IMR-90 (cell line): ENCODE data around the gene ADGRG2. TPM values are rescaled to one million over a fixed set of nuclear protein-coding genes. Genes with fewer than 3 reads are reported as not detected.

Source experiments
- ATAC-seq: fragments of 200-7000 bp; cut with Tn5 transposase; 2 replicates; pipeline ENCODE4 v1.9.1; 2020; ENCODE audit warnings: low read depth, mild to moderate bottlenecking, moderate library complexity
- BruUV-seq: library from RNA; stranded (reverse); fragments of 400-500 nt; replicated peaks from 2 replicates; lab custom pipeline; 2021; lab: Mats Ljungman, UMichigan
- CTCF ChIA-PET: fragments of 300-600 bp; formaldehyde crosslinking; extraction: SDS; loops from one replicate; lab custom pipeline; 2021; ENCODE audit warnings: antibody characterized with exemption; lab: Yijun Ruan, JAX
- POLR2A ChIA-PET: fragments of 300-600 bp; sonication (Branson Sonifier 250); formaldehyde crosslinking; loops from one replicate; lab custom pipeline; 2022; ENCODE audit warnings: antibody characterized with exemption; ENCODE audit not compliant: unreplicated experiment; lab: Charles Lee
- DNase-seq: peaks from one replicate; pipeline ENCODE4 v3.0.0; 2013
- H2AFZ ChIP-seq: replicated peaks from 2 replicates; pipeline ENCODE3; 2013; ENCODE audit warnings: low read length, mild to moderate bottlenecking; ENCODE audit not compliant: poor library complexity
- H2AK5ac ChIP-seq: 2 replicates; pipeline ENCODE4 v1.6.1; 2013; ENCODE audit warnings: low read depth, low read length, inconsistent platforms
- H2AK9ac ChIP-seq: replicated peaks from 2 replicates; pipeline ENCODE3; 2013; ENCODE audit warnings: mild to moderate bottlenecking, low read depth, low read length, moderate library complexity; ENCODE audit not compliant: poor library complexity
- H2BK120ac ChIP-seq: 2 replicates; pipeline ENCODE4 v1.6.1; 2013; ENCODE audit warnings: low read depth, low read length, inconsistent platforms
- H2BK15ac ChIP-seq: 3 replicates; pipeline ENCODE4 v1.6.1; 2013; ENCODE audit warnings: low read depth, low read length, inconsistent platforms
- H2BK20ac ChIP-seq: 2 replicates; pipeline ENCODE4 v1.6.1; 2013; ENCODE audit warnings: low read depth, mild to moderate bottlenecking, inconsistent platforms, low read length, moderate library complexity
- H2BK5ac ChIP-seq: 2 replicates; pipeline ENCODE4 v1.6.1; 2013; ENCODE audit warnings: mild to moderate bottlenecking, low read depth, low read length, inconsistent platforms; ENCODE audit not compliant: poor library complexity, severe bottlenecking
- H3K14ac ChIP-seq: replicated peaks from 2 replicates; pipeline ENCODE4 v1.6.1; 2013; ENCODE audit warnings: low read depth, low read length, inconsistent platforms
- H3K18ac ChIP-seq: 2 replicates; pipeline ENCODE4 v1.6.1; 2013; ENCODE audit warnings: low read depth, low read length, control low read depth
- H3K23ac ChIP-seq: 2 replicates; pipeline ENCODE4 v1.6.1; 2013; ENCODE audit warnings: low read depth, low read length, inconsistent platforms
- H3K27ac ChIP-seq: 2 replicates; pipeline ENCODE4 v1.5.1; 2013; ENCODE audit warnings: mild to moderate bottlenecking, control low read depth, low read length; ENCODE audit not compliant: insufficient read depth
- H3K27me3 ChIP-seq: 2 replicates; pipeline ENCODE4 v1.6.1; 2013; ENCODE audit warnings: low read length; ENCODE audit not compliant: control insufficient read depth, insufficient read depth
- H3K36me3 ChIP-seq: 2 replicates; pipeline ENCODE4 v1.6.1; 2013; ENCODE audit warnings: low read length, mixed read lengths; ENCODE audit not compliant: control insufficient read depth, insufficient read depth
- H3K4ac ChIP-seq: 2 replicates; pipeline ENCODE4 v1.6.1; 2013; ENCODE audit warnings: low read depth, low read length, inconsistent platforms
- H3K4me1 ChIP-seq: 2 replicates; pipeline ENCODE4 v1.6.1; 2013; ENCODE audit warnings: low read length, mixed read lengths; ENCODE audit not compliant: control insufficient read depth, insufficient read depth
- H3K4me2 ChIP-seq: 2 replicates; pipeline ENCODE4 v1.6.1; 2013; ENCODE audit warnings: low read depth, mild to moderate bottlenecking, control low read depth, low read length, moderate library complexity
- H3K4me3 ChIP-seq: 2 replicates; pipeline ENCODE4 v1.5.1; 2013; ENCODE audit warnings: low read depth, mild to moderate bottlenecking, control low read depth, low read length, moderate library complexity; ENCODE audit not compliant: insufficient read depth
- H3K56ac ChIP-seq: 2 replicates; pipeline ENCODE4 v1.6.1; 2013; ENCODE audit warnings: low read length, inconsistent platforms; ENCODE audit not compliant: insufficient read depth; ENCODE audit errors: extremely low read depth
- H3K79me1 ChIP-seq, 2 experiments: 2 replicates each; pipeline ENCODE4 v1.6.1; 2013; ENCODE audit warnings: low read length in 2 of 2, inconsistent platforms in 1 of 2, low read depth in 1 of 2
- H3K9ac ChIP-seq: 2 replicates; pipeline ENCODE4 v1.6.1; 2013; ENCODE audit warnings: low read depth, low read length, control low read depth
- H3K9me1 ChIP-seq: 2 replicates; pipeline ENCODE4 v1.6.1; 2013; ENCODE audit warnings: low read length, inconsistent platforms; ENCODE audit not compliant: insufficient read depth
- H3K9me3 ChIP-seq: 2 replicates; pipeline ENCODE4 v1.6.1; 2013; ENCODE audit warnings: low read length; ENCODE audit not compliant: control insufficient read depth, insufficient read depth
- H4K20me1 ChIP-seq: 2 replicates; pipeline ENCODE4 v1.6.1; 2013; ENCODE audit warnings: low read length, inconsistent platforms; ENCODE audit not compliant: insufficient read depth
- H4K5ac ChIP-seq: 2 replicates; pipeline ENCODE4 v1.6.1; 2013; ENCODE audit warnings: mild to moderate bottlenecking, low read depth, low read length, control low read depth
- H4K8ac ChIP-seq, 2 experiments: 2 replicates each; pipeline ENCODE4 v1.6.1; 2013; ENCODE audit warnings: low read depth in 2 of 2, low read length in 2 of 2, control low read depth in 1 of 2, inconsistent platforms in 1 of 2
- H4K91ac ChIP-seq: 2 replicates; pipeline ENCODE4 v1.6.1; 2013; ENCODE audit warnings: low read depth, low read length, inconsistent platforms; ENCODE audit not compliant: insufficient read depth
- BHLHE40 ChIP-seq: fragments of 150-350 bp; IDR thresholded peaks from 2 replicates; pipeline ENCODE4 v1.6.1; 2016; ENCODE audit warnings: mild to moderate bottlenecking, low read depth, low read length
- CEBPB ChIP-seq: IDR thresholded peaks from 2 replicates; pipeline ENCODE4 v1.6.1; 2012; ENCODE audit warnings: low read depth, low read length, improper control_type of control experiment
- CHD1 ChIP-seq: IDR thresholded peaks from 2 replicates; pipeline ENCODE4 v1.6.1; 2012; ENCODE audit warnings: low read depth, low read length, improper control_type of control experiment
- CTCF ChIP-seq: conservative IDR thresholded peaks from 2 replicates; pipeline ENCODE4 v1.5.1; 2012; ENCODE audit warnings: mild to moderate bottlenecking, low read depth, low read length, improper control_type of control experiment
- ELK1 ChIP-seq: fragments of 150-350 bp; IDR thresholded peaks from 2 replicates; pipeline ENCODE4 v1.6.1; 2016; ENCODE audit warnings: low read depth, mild to moderate bottlenecking, low read length, moderate library complexity, borderline replicate concordance
- FOS ChIP-seq: fragments of 150-350 bp; IDR thresholded peaks from 2 replicates; pipeline ENCODE4 v1.6.1; 2016; ENCODE audit warnings: low read depth, low read length
- MAFK ChIP-seq: IDR thresholded peaks from 2 replicates; pipeline ENCODE4 v1.6.1; 2012; ENCODE audit warnings: low read depth, low read length, improper control_type of control experiment
- MAZ ChIP-seq: IDR thresholded peaks from 2 replicates; pipeline ENCODE4 v1.6.1; 2012; ENCODE audit warnings: low read depth, mild to moderate bottlenecking, low read length, improper control_type of control experiment, moderate library complexity, borderline replicate concordance
- MXI1 ChIP-seq: IDR thresholded peaks from 2 replicates; pipeline ENCODE4 v1.6.1; 2012; ENCODE audit warnings: low read depth, mild to moderate bottlenecking, low read length, moderate library complexity, borderline replicate concordance
- NFE2L2 ChIP-seq: fragments of 150-350 bp; IDR thresholded peaks from 2 replicates; pipeline ENCODE4 v1.6.1; 2016; ENCODE audit warnings: low read depth, mild to moderate bottlenecking, low read length
- POLR2A ChIP-seq: IDR thresholded peaks from 2 replicates; pipeline ENCODE4 v1.6.1; 2012; ENCODE audit warnings: mild to moderate bottlenecking, low read depth, low read length
- RAD21 ChIP-seq: IDR thresholded peaks from 2 replicates; pipeline ENCODE4 v1.6.1; 2012; ENCODE audit warnings: low read length, improper control_type of control experiment
- RCOR1 ChIP-seq: IDR thresholded peaks from 2 replicates; pipeline ENCODE4 v1.6.1; 2012; ENCODE audit warnings: mild to moderate bottlenecking, low read length, improper control_type of control experiment; ENCODE audit not compliant: insufficient replicate concordance
- RFX5 ChIP-seq: IDR thresholded peaks from 2 replicates; pipeline ENCODE4 v1.8.0; 2012; ENCODE audit warnings: low read depth, mild to moderate bottlenecking, low read length, moderate library complexity
- SMC3 ChIP-seq: fragments of 150-350 bp; IDR thresholded peaks from 2 replicates; pipeline ENCODE4 v1.6.1; 2016; ENCODE audit warnings: low read depth, mild to moderate bottlenecking, antibody characterized with exemption, low read length, moderate library complexity
- WGBS, 2 experiments: methylation state at CpG; one replicate each; pipeline versions ENCODE4 v1.1.5 to v1.1.7; 2013; ENCODE audit warnings: missing lambda C conversion rate in 2 of 2; ENCODE audit not compliant: insufficient read length in 1 of 2; ENCODE audit errors: extremely low coverage in 2 of 2; 5-methylcytosine and 5-hydroxymethylcytosine counted together
- dilution Hi-C: fragments of 300-500 bp; cut with HindIII; formaldehyde crosslinking; loops from one replicate; pipeline ENCODE4 v1.14.3; 2018; ENCODE audit warnings: low sequenced_read_pairs; ENCODE audit not compliant: unreplicated experiment
- in situ Hi-C: fragments of 300-500 bp; cut with MboI; formaldehyde crosslinking; loops from 3 replicates; pipeline ENCODE4 v1.14.3; 2019; ENCODE audit warnings: low sequenced_read_pairs, inconsistent platforms, mixed read lengths
- intact Hi-C: fragments of 100-400 bp; cut with micrococcal nuclease; formaldehyde crosslinking; loops from 2 replicates; pipeline ENCODE4 v1.10.0; 2022
- polyA plus RNA-seq, 3 experiments: library from polyadenylated mRNA; depleted of rRNA; stranded (reverse); fragments of >200 nt; gene quantifications; 2 replicates each; pipeline ENCODE4 v1.2.3, GENCODE V29; 2012; ENCODE audit warnings: low replicate concordance in 1 of 3
- total RNA-seq: library from RNA; depleted of rRNA; stranded (reverse); fragments of >200 nt; gene quantifications from 2 replicates; pipeline ENCODE4 v1.2.3, GENCODE V29; 2012
- TF ChIP-seq, protein P1 (sequence below): fragments of 150-350 bp; IDR thresholded peaks from 2 replicates; pipeline ENCODE4 v1.6.1; 2017; ENCODE audit warnings: mild to moderate bottlenecking, antibody characterized with exemption, low read length, low read depth

The ADGRG2 gene
- total and polyA plus RNA-seq, 2 of the 4 experiments (the other 2 are of a cell fraction), result under 0.01 to 0.07 TPM

- Histone ChIP-seq H3K18ac (no peak overlapping the region), H3K9me1 (no peaks in the 10 kb centered on the region), H2AK5ac (no peak overlapping the region), H3K9me3 (no peaks in the 10 kb centered on the region), H2BK120ac (no peak overlapping the region), H3K9ac (no peak overlapping the region), H4K5ac (no peak overlapping the region), H3K14ac (no peak overlapping the region), H3K23ac (no peak overlapping the region), H3K27me3 (no peaks in the 10 kb centered on the region), H3K4me1 (no peaks in the 10 kb centered on the region), H3K36me3 (no peaks in the 10 kb centered on the region), H3K4ac (no peak overlapping the region), H2BK5ac (no peak overlapping the region), H3K27ac (no peak overlapping the region), H3K4me3 (no peak overlapping the region), H2BK20ac (no peak overlapping the region), H2AFZ (no peak overlapping the region), H2BK15ac (no peak overlapping the region), H2AK9ac (no peak overlapping the region), H4K8ac (no peak overlapping the region), H3K56ac (no peak overlapping the region), H3K4me2 (no peak overlapping the region), H4K91ac (no peak overlapping the region), H3K79me1 (peaks cover 0 to 5% of the 10 kb centered on the region in 2 experiments; a peak in 2 of 4 replicates), H4K20me1 (no peaks in the 10 kb centered on the region)
- dilution Hi-C loops, result no loop called here
- no TSS peak for BruUV-seq
- DNase-seq, result no peak
- POLR2A ChIA-PET, result no interaction called here
- intact Hi-C loops, result no loop called here
- in situ Hi-C loops, result no loop called here
- no CpG with 5 or more reads among the region's 2 CpGs for WGBS, 2 experiments
- CTCF ChIA-PET, result interaction anchor here (0.7 to 1.3 kb wide), 2 partner anchors 9 to 13 kb away, joined by 3 read pairs; no protein-coding TSS in a partner anchor
- TF ChIP-seq, protein P1, sequence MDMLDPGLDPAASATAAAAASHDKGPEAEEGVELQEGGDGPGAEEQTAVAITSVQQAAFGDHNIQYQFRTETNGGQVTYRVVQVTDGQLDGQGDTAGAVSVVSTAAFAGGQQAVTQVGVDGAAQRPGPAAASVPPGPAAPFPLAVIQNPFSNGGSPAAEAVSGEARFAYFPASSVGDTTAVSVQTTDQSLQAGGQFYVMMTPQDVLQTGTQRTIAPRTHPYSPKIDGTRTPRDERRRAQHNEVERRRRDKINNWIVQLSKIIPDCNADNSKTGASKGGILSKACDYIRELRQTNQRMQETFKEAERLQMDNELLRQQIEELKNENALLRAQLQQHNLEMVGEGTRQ, result no peak
- TF ChIP-seq ELK1 (no peak), RAD21 (no peak), NFE2L2 (no peak), RFX5 (no peak), MAZ (no peak), MXI1 (no peak), CHD1 (no peak), CEBPB (no peak), BHLHE40 (no peak), POLR2A (no peak), SMC3 (no peak), MAFK (no peak), RCOR1 (no peak), CTCF (no peak), FOS (no peak)
- ATAC-seq, result no peak
Observed at GRCh38 chrX:18971506-18971905, 150.8 kb downstream of the ADGRG2 start.
